ENCODE measurements around the gene PCSK1.

PCSK1 gene

GRCh38 chr5:96425443-96425842 lies 7.6 kb downstream of the PCSK1 start:
- Mint-ChIP-seq H3K36me3 (ENCODE audit: low read depth) (no peaks in the 10 kb centered on the region), H3K4me3 (no peak overlapping the region), H3K27me3 (ENCODE audit: low read depth) (peaks cover 16% of the 10 kb centered on the region), H3K4me1 (no peaks in the 10 kb centered on the region), H3K9me3 (no peaks in the 10 kb centered on the region), H3K27ac (no peak overlapping the region)
- TF ChIP-seq CTCF (IDR thresholded peaks at IDR 0.05; ENCODE audit: unreplicated experiment in 3 of 3) = no peak

DNA sequence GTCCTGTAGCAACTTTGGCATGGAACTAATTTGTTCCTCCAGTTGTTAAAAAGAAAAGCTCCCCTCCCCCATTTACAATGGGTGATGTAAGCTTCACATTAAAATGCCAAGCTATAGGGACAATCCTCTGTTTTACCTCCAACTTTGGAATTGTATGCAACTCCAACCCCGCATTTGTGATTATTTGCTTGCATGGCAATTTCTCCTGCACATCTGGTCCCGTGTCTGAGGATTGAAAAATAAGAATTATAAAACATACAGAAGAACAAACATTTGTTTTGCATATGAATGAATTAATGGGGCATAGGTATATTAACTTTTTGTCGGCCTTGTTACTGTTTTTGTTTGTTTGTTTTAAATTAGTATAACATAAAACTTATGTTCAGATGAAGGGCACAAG lies 17.2 kb downstream of the PCSK1 start:
- H3K27me3 Mint-ChIP-seq (ENCODE audit: low read depth) = peaks cover 3% of the 10 kb centered on the region
- H3K9me3 Mint-ChIP-seq = no peaks in the 10 kb centered on the region
- no peak for TF ChIP-seq CTCF (IDR thresholded peaks at IDR 0.05; ENCODE audit: unreplicated experiment in 3 of 3)
- H3K36me3 Mint-ChIP-seq (ENCODE audit: low read depth) = no peaks in the 10 kb centered on the region
- H3K4me3 Mint-ChIP-seq = no peak overlapping the region
- H3K4me1 Mint-ChIP-seq = no peaks in the 10 kb centered on the region
- H3K27ac Mint-ChIP-seq = no peak overlapping the region

DNA sequence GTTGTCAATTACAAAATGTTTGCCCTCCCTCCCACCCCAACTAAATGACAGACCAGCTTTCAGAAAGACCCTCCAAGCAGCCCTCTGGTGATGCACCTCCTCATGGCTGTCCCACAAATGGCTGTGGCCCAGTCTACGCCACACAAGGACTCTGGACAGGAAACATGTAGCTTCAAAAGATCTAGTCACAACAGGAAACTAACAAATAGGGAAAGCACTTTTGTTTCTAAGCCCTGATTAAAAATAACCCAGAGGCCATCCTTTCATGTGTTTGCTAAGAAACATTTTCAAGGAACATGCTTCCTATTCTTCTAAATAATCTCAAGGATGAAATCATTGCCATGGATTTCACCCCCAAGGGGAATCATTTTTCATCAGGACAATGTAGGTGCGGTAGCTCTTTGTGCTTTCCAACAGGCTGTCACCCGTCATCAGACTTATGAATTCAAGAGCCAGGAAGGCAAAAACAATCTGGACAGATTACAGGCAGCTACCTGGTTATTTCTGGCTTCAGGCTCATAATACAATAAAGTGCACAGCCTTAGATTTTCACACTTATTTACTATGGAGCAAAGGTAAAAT lies 20.1 kb downstream of the PCSK1 start:
- no peaks in the 10 kb centered on the region for H3K4me1 Mint-ChIP-seq
- TF ChIP-seq CTCF (IDR thresholded peaks at IDR 0.05; ENCODE audit: unreplicated experiment in 3 of 3) = no peak
- H3K4me3 Mint-ChIP-seq = no peak overlapping the region
- no peaks in the 10 kb centered on the region for H3K27me3 Mint-ChIP-seq (ENCODE audit: low read depth)
- no peaks in the 10 kb centered on the region for H3K9me3 Mint-ChIP-seq
- no peak overlapping the region for H3K27ac Mint-ChIP-seq
- H3K36me3 Mint-ChIP-seq (ENCODE audit: low read depth) = no peaks in the 10 kb centered on the region

DNA sequence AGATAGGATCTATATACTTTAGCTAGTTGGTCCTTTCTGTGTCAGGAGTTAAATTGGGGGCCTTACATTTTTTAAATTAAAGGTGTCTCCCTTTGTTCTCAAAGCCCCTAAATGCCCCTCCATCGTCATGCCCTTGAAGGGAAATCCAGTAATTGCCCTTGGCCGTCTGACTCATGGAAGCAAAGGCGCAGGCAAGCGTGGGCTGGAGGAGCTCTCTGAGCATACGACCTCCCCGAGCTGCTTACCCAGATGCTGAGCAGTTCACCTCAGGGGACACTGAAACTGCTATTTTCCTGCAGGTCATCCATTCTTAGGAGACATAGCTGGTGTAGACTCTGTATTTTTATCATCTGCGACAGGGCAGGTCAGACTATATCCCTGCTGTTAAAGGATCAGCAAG lies 23.0 kb downstream of the PCSK1 start:
- Mint-ChIP-seq H3K4me3 (no peak overlapping the region), H3K36me3 (ENCODE audit: low read depth) (no peaks in the 10 kb centered on the region), H3K9me3 (no peaks in the 10 kb centered on the region), H3K27ac (no peak overlapping the region), H3K4me1 (no peaks in the 10 kb centered on the region), H3K27me3 (ENCODE audit: low read depth) (no peaks in the 10 kb centered on the region)
- TF ChIP-seq CTCF (IDR thresholded peaks at IDR 0.05; ENCODE audit: unreplicated experiment in 3 of 3) = no peak

- H3K9me3 Mint-ChIP-seq = no peaks in the 10 kb centered on the region
- no peaks in the 10 kb centered on the region for H3K4me1 Mint-ChIP-seq
- H3K27ac Mint-ChIP-seq = no peak overlapping the region
- no peaks in the 10 kb centered on the region for H3K36me3 Mint-ChIP-seq (ENCODE audit: low read depth)
- H3K4me3 Mint-ChIP-seq = no peak overlapping the region
- no peak for TF ChIP-seq CTCF (IDR thresholded peaks at IDR 0.05; ENCODE audit: unreplicated experiment in 3 of 3)
- H3K27me3 Mint-ChIP-seq (ENCODE audit: low read depth) = no peaks in the 10 kb centered on the region
Observed at GRCh38 chr5:96408841-96409538, 24.1 kb downstream of the PCSK1 start.

- Mint-ChIP-seq H3K27ac (no peak overlapping the region), H3K4me1 (no peaks in the 10 kb centered on the region), H3K4me3 (no peak overlapping the region), H3K9me3 (no peaks in the 10 kb centered on the region), H3K36me3 (ENCODE audit: low read depth) (no peaks in the 10 kb centered on the region), H3K27me3 (ENCODE audit: low read depth) (no peaks in the 10 kb centered on the region)
- no peak for TF ChIP-seq CTCF (IDR thresholded peaks at IDR 0.05; ENCODE audit: unreplicated experiment in 3 of 3)
Observed at GRCh38 chr5:96408210-96408777, 24.8 kb downstream of the PCSK1 start.
